Measurements from ENCODE around the gene LSM6.
A peak's percentile ranks its signal among the peaks of the same experiment; 100 is the strongest.

The LSM6 gene

DNA sequence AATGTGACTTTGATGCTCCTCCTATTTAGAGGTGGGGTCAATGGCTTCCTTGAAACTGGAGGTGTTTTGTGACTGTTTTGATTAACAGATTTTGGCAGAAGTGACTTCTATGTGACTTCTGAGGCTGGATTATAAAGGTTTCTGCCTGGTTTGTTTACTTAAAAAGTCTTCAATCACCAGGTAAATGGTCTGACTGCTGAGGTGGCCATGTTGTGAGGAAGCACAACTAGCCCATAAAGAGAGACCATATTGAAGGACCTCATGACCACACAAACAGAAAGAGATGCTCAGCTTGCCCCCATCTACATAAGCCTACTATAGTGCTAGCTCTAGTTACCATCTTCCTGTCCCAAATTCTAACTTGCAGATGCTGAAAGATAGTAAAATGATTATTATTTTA lies 14.3 kb upstream of the LSM6 start:
- H3K4me1 Mint-ChIP-seq: no peaks in the 10 kb centered on the region
- DNase-seq (ENCODE audit: low spot score in 2 of 2) (no peak), ATAC-seq (replicated peaks; ENCODE audit: extremely low read depth, poor library complexity, severe bottlenecking) (no peak)
- H3K27me3 Mint-ChIP-seq: peaks cover 73% of the 10 kb centered on the region
- no peaks in the 10 kb centered on the region for H3K36me3 Mint-ChIP-seq (ENCODE audit: insufficient read depth)
- H3K27ac Mint-ChIP-seq (ENCODE audit: low read depth): no peak overlapping the region
- H3K9me3 Mint-ChIP-seq: peaks cover 9% of the 10 kb centered on the region
- no peak overlapping the region for H3K4me3 Mint-ChIP-seq

DNA sequence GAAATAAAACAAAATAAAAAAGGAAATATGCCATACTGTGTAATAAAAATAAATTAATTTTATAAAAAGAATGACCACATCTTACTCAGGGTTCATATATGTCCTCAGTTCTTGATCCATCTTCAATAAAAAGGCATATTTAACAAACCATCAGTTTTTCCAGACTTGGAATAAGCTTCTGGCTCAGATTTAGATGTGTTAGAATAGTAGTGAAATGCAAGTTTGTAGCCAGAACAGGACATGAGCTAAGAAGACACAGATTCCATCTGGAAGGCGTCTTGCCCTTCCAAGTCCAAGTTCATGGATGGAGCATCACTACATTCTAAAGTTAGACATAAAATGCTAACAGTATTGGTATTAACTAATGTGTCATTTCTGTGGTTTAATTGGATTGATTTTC lies 10.3 kb upstream of the LSM6 start:
- no peak overlapping the region for H3K27ac Mint-ChIP-seq (ENCODE audit: low read depth)
- no peak for ATAC-seq (replicated peaks; ENCODE audit: extremely low read depth, poor library complexity, severe bottlenecking)
- no peak overlapping the region for H3K4me3 Mint-ChIP-seq

DNA sequence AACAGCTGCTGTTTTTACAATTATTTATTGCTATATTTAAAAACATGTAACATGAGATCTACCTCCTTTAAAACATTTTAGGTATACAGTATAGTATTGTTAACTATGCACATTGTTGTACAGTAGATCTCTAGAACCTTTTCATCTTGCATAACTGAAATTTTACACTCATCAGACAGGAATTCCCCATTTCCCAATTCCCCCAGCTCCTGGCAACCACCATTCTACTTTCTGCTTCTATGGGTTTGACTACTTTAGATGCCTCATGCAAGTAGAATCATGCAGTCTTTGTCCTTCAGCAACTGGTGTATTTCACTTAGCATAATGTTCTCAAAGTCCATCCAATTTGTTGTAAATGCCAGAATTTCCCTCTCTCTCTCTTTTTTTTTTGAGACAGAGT lies 9.7 kb upstream of the LSM6 start:
- H3K4me3 Mint-ChIP-seq: no peak overlapping the region
- ATAC-seq (replicated peaks; ENCODE audit: extremely low read depth, poor library complexity, severe bottlenecking) (no peak), DNase-seq (ENCODE audit: low spot score in 2 of 2) (no peak)
- peaks cover 5% of the 10 kb centered on the region for H3K9me3 Mint-ChIP-seq
- peaks cover 33% of the 10 kb centered on the region for H3K27me3 Mint-ChIP-seq
- no peak overlapping the region for H3K27ac Mint-ChIP-seq (ENCODE audit: low read depth)
- no peaks in the 10 kb centered on the region for H3K4me1 Mint-ChIP-seq
- H3K36me3 Mint-ChIP-seq (ENCODE audit: insufficient read depth): peaks cover 2% of the 10 kb centered on the region

More for the DNA sequence above, 10.3 kb upstream of the LSM6 start:
- no peak for DNase-seq (ENCODE audit: low spot score in 2 of 2)
- Mint-ChIP-seq H3K9me3 (peaks cover 9% of the 10 kb centered on the region), H3K36me3 (ENCODE audit: insufficient read depth) (peaks cover 2% of the 10 kb centered on the region), H3K27me3 (peaks cover 38% of the 10 kb centered on the region), H3K4me1 (no peaks in the 10 kb centered on the region)

DNA sequence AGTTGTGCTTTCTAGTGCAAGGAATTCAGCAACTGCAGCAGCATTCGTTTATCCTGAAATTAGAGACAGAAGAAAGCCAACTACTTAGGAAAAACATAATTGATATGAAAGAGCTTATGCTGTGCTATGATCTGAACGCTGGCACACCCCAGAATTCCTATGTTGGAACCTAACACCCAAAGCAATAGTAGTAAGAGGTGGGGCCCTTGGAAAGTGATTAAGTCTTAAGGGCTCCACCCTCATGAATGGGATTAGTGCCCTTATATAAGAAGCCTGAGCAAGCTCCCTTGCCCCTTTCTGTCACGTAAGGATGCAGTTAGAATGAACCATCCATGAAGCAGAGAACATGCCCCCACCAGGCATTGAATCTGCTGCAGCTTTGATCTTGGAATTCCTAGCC lies 5.4 kb upstream of the LSM6 start:
- H3K9me3 Mint-ChIP-seq: no peaks in the 10 kb centered on the region
- no peak overlapping the region for H3K27ac Mint-ChIP-seq (ENCODE audit: low read depth)
- ATAC-seq (replicated peaks; ENCODE audit: extremely low read depth, poor library complexity, severe bottlenecking) (no peak), DNase-seq (ENCODE audit: low spot score in 2 of 2) (no peak)
- H3K27me3 Mint-ChIP-seq: peaks cover under 1% of the 10 kb centered on the region
- peaks cover 2% of the 10 kb centered on the region for H3K36me3 Mint-ChIP-seq (ENCODE audit: insufficient read depth)
- H3K4me1 Mint-ChIP-seq: no peaks in the 10 kb centered on the region
- H3K4me3 Mint-ChIP-seq: no peak overlapping the region

DNA sequence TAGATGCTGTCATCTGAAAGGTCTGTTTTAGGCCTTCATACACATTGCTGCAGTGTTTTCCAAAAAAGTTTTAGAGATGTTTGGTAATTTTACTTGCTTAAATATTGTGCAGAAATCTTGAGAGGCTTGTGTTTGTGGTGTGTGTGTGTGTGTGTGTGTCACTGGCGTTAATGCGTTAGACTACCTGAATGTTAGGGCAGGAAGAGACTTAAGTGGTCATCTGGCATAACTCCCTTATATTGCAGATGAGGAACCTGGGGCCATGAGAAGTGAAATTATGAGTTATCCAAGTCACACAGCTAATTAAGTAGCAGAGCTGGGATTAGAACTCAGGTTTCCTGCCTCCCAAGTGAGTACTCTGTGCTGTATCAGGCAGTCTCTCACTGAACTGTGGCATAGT lies 1.4 kb downstream of the LSM6 start:
- ATAC-seq (replicated peaks; ENCODE audit: extremely low read depth, poor library complexity, severe bottlenecking) (no peak), DNase-seq (ENCODE audit: low spot score in 2 of 2) (no peak)
- H3K9me3 Mint-ChIP-seq: no peaks in the 10 kb centered on the region
- peak overlapping the region; percentile 83 for H3K4me3 Mint-ChIP-seq
- no peaks in the 10 kb centered on the region for H3K27me3 Mint-ChIP-seq
- peaks cover 10% of the 10 kb centered on the region for H3K36me3 Mint-ChIP-seq (ENCODE audit: insufficient read depth)
- H3K27ac Mint-ChIP-seq (ENCODE audit: low read depth): peak overlapping the region; percentile 94
- H3K4me1 Mint-ChIP-seq: peaks cover 47% of the 10 kb centered on the region

- ATAC-seq (replicated peaks; ENCODE audit: extremely low read depth, poor library complexity, severe bottlenecking): no peak
- H3K4me3 Mint-ChIP-seq: peak overlapping the region; percentile 23
- no peaks in the 10 kb centered on the region for H3K27me3 Mint-ChIP-seq
- H3K27ac Mint-ChIP-seq (ENCODE audit: low read depth): no peak overlapping the region
- no peak for DNase-seq (ENCODE audit: low spot score in 2 of 2)
- no peaks in the 10 kb centered on the region for H3K9me3 Mint-ChIP-seq
- H3K4me1 Mint-ChIP-seq: peaks cover 53% of the 10 kb centered on the region
- peaks cover 17% of the 10 kb centered on the region for H3K36me3 Mint-ChIP-seq (ENCODE audit: insufficient read depth)
Measured at GRCh38 chr4:146178126-146178525, 2.6 kb downstream of the LSM6 start.

DNA sequence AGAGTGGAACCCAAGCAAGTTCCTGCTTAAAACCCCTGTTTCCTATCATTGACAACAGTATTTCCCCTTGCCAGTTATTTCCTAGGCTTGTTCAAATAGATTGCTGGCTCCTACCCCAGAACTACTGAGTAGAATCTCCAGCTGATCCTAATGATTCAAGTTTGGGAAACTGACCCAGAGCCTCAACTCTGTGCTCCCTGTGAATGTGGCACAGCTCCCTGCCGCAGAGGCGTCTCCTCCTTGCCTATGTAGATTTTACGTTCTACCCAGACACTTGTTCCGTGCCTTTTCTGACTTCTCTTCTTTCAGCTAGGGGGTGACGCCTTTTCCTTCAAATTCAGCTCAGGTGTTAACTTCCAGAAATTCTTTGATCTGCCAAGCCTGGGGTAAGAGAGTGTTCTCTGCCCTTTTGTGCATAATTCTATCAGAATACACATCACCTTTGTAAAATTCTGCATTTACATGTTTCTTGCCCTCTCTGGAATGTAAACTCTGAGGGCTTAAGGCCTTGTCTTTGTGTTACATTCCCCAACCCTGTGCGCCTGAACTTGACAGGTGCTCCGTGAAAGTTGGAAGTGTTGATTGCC lies 4.4 kb downstream of the LSM6 start:
- DNase-seq (ENCODE audit: low spot score in 2 of 2): no peak
- no peak for ATAC-seq (replicated peaks; ENCODE audit: extremely low read depth, poor library complexity, severe bottlenecking)
- no peaks in the 10 kb centered on the region for H3K9me3 Mint-ChIP-seq
- H3K4me3 Mint-ChIP-seq: no peak overlapping the region
- peaks cover 54% of the 10 kb centered on the region for H3K4me1 Mint-ChIP-seq
- peaks cover 22% of the 10 kb centered on the region for H3K36me3 Mint-ChIP-seq (ENCODE audit: insufficient read depth)
- no peaks in the 10 kb centered on the region for H3K27me3 Mint-ChIP-seq
- no peak overlapping the region for H3K27ac Mint-ChIP-seq (ENCODE audit: low read depth)

DNA sequence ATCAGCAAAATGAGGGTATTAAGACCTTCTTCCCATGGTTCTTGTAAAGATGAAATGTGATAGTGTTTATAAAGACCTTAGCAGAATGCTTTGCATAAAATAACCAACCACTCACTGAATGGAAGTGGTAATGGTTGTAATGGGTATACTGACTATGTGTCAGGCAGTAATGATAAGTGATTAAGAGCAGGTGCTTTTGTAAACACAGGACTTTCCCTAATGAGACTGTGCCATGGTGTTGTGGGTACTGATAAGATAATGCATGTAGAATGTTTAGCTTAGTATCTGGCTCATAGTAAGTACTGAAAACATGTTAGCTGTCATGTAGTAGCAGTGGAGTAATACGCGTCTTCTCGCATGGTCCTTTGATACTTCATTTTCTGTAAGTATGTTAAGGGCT lies 6.9 kb downstream of the LSM6 start:
- H3K27ac Mint-ChIP-seq (ENCODE audit: low read depth): peak overlapping the region; percentile 45
- no peak for DNase-seq (ENCODE audit: low spot score in 2 of 2)

GRCh38 chr4:146183209-146183608 lies 7.7 kb downstream of the LSM6 start:
- peaks cover 46% of the 10 kb centered on the region for H3K4me1 Mint-ChIP-seq
- H3K4me3 Mint-ChIP-seq: no peak overlapping the region
- no peaks in the 10 kb centered on the region for H3K27me3 Mint-ChIP-seq
- DNase-seq (ENCODE audit: low spot score in 2 of 2) (no peak), ATAC-seq (replicated peaks; ENCODE audit: extremely low read depth, poor library complexity, severe bottlenecking) (no peak)
- no peaks in the 10 kb centered on the region for H3K9me3 Mint-ChIP-seq
- H3K27ac Mint-ChIP-seq (ENCODE audit: low read depth): peak overlapping the region; percentile 45
- H3K36me3 Mint-ChIP-seq (ENCODE audit: insufficient read depth): peaks cover 40% of the 10 kb centered on the region

More for the DNA sequence above, 6.9 kb downstream of the LSM6 start:
- Mint-ChIP-seq H3K4me3 (no peak overlapping the region), H3K4me1 (peaks cover 51% of the 10 kb centered on the region), H3K36me3 (ENCODE audit: insufficient read depth) (peaks cover 39% of the 10 kb centered on the region), H3K27me3 (no peaks in the 10 kb centered on the region), H3K9me3 (no peaks in the 10 kb centered on the region)
- no peak for ATAC-seq (replicated peaks; ENCODE audit: extremely low read depth, poor library complexity, severe bottlenecking)

DNA sequence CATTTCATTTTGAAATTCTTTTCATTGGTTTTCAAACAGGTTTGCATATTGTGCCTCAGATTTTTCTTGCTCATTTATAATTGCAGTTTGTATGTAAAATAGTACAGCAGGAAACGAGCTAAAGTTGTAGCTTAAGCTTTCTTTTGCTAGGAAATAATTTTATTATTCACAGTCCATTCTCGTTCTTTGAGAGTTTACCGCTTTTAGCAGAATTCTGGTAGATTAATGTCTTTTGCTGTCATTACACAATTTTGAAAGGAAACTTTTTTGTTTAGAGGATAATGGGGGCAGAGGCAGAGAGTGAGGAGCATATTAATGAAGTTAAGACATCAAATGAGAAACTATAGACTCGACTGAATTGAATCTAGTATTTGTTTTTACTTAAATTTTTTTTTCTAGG lies 10.5 kb downstream of the LSM6 start:
- Mint-ChIP-seq H3K4me3 (no peak overlapping the region), H3K4me1 (peaks cover 18% of the 10 kb centered on the region), H3K36me3 (ENCODE audit: insufficient read depth) (peaks cover 55% of the 10 kb centered on the region), H3K27me3 (no peaks in the 10 kb centered on the region), H3K9me3 (no peaks in the 10 kb centered on the region), H3K27ac (ENCODE audit: low read depth) (peak overlapping the region; percentile 49)
- no peak for DNase-seq (ENCODE audit: low spot score in 2 of 2)
- ATAC-seq (replicated peaks; ENCODE audit: extremely low read depth, poor library complexity, severe bottlenecking): no peak

- Mint-ChIP-seq H3K36me3 (ENCODE audit: insufficient read depth) (peaks cover 59% of the 10 kb centered on the region), H3K4me1 (peaks cover 13% of the 10 kb centered on the region), H3K27me3 (no peaks in the 10 kb centered on the region), H3K4me3 (no peak overlapping the region), H3K27ac (ENCODE audit: low read depth) (no peak overlapping the region), H3K9me3 (no peaks in the 10 kb centered on the region)
- ATAC-seq (replicated peaks; ENCODE audit: extremely low read depth, poor library complexity, severe bottlenecking): no peak
- DNase-seq (ENCODE audit: low spot score in 2 of 2): no peak
Measured at GRCh38 chr4:146186596-146186995, 11.1 kb downstream of the LSM6 start.

GRCh38 chr4:146190456-146190855 lies 14.9 kb downstream of the LSM6 start:
- H3K9me3 Mint-ChIP-seq: no peaks in the 10 kb centered on the region
- DNase-seq (ENCODE audit: low spot score in 2 of 2) (no peak), ATAC-seq (replicated peaks; ENCODE audit: extremely low read depth, poor library complexity, severe bottlenecking) (no peak)
- H3K4me3 Mint-ChIP-seq: no peak overlapping the region
- peaks cover 46% of the 10 kb centered on the region for H3K36me3 Mint-ChIP-seq (ENCODE audit: insufficient read depth)
- H3K27me3 Mint-ChIP-seq: no peaks in the 10 kb centered on the region
- H3K27ac Mint-ChIP-seq (ENCODE audit: low read depth): no peak overlapping the region
- H3K4me1 Mint-ChIP-seq: no peaks in the 10 kb centered on the region

DNA sequence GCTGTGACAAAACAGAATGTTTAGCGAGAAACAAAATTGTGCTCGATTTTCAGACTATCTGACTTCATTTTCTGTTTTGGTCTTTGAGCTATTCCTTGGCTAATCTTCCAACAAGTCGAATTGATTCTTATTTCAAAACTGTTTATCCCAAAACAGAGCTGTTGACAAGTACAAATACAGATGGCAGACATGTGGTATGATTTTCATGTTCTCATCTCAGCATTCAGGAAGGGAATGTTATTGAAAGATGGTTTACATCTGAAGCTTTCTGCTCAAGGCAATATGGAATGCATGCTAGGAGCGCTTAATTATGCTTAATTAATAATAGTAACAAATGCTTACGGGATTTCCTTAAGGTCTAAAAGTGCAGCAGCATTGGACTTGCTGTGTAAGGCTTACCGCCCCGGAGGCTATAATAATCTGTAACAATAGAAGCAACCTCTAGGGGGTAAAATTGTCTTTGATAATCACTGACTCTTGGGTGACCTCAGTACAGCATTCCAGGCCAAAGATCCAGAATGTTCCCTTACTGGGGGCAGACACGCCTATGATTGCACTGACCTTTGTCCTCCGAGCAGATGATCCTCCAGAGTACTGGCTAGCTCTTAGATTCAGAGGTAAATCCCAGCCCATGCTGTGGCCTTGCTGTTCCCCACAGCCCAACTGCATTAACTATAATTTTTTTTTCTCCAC lies 16.4 kb downstream of the LSM6 start:
- H3K4me1 Mint-ChIP-seq: no peaks in the 10 kb centered on the region
- no peak for DNase-seq (ENCODE audit: low spot score in 2 of 2)
- H3K9me3 Mint-ChIP-seq: no peaks in the 10 kb centered on the region
- H3K27me3 Mint-ChIP-seq: no peaks in the 10 kb centered on the region
- ATAC-seq (replicated peaks; ENCODE audit: extremely low read depth, poor library complexity, severe bottlenecking): no peak
- peaks cover 34% of the 10 kb centered on the region for H3K36me3 Mint-ChIP-seq (ENCODE audit: insufficient read depth)
- no peak overlapping the region for H3K27ac Mint-ChIP-seq (ENCODE audit: low read depth)
- no peak overlapping the region for H3K4me3 Mint-ChIP-seq
